ENCODE measurements around the gene RBM47. TPM values are rescaled to one million over a fixed set of nuclear protein-coding genes. Genes with fewer than 3 reads are reported as not detected.
A peak's percentile ranks its signal among the peaks of the same experiment; 100 is the strongest.
"Not testable (repeated sequence)": the region's sequence is repeated elsewhere in the genome, so short reads cannot be mapped to it uniquely, and the experiment has no call there.

RBM47 gene
- total RNA-seq, 2 donors from 2014 or later = 10.9 to 12.0 TPM

DNA sequence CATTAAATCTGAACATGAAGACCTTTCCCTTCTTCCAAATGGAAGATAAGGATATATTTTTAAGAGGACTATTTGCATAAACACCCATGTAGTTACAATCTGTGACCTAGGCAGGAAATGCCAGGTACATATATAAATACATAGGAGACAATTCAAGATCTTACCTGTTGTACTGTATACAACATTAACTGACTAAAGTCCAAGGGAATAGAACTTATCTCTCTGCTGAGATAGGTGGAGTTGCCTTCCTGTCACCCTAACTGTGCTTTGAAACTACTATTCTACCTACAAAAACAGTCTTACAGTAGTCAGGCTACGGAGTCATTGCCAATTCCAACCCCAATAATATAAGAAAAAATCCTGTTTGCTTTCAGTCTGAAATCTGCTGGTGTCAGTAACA is 188.2 kb downstream of the RBM47 start:
- Mint-ChIP-seq H3K27ac (no peak overlapping the region), H3K4me1 (ENCODE audit: low read depth) (peaks cover 25% of the 10 kb centered on the region), H3K36me3 (ENCODE audit: insufficient read depth in 2 of 2) (no peaks in the 10 kb centered on the region), H3K4me3 (no peak overlapping the region), H3K9me3 (no peaks in the 10 kb centered on the region), H3K27me3 (ENCODE audit: low read depth) (no peaks in the 10 kb centered on the region)
- ATAC-seq (replicated peaks in 1 of 2) = no peak
- DNase-seq = no peak

DNA sequence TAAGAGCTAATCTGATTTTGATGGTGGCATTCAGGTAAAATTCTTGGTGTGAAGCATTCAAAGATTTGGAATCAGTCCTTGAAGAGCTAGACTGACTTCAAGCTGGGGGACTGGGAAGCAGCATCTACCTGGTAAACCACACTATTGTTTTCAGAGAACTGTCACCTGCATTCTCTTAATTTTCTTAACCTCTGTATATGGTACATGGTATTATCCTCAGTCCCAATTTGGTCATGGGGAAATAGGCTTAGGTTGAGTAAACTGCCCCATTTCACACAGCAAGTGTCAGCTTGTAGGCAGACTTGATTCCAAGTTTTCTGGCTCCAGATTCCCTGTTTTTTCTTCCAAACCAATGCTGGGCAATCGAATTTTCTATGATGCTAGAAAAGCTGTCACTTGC is 190.1 kb downstream of the RBM47 start:
- ATAC-seq (replicated peaks in 1 of 2) = no peak
- peak overlapping the region in 1 of 2 donors; percentile 6 for H3K4me3 Mint-ChIP-seq
- H3K36me3 Mint-ChIP-seq (ENCODE audit: insufficient read depth in 2 of 2) = no peaks in the 10 kb centered on the region
- H3K27ac Mint-ChIP-seq = no peak overlapping the region
- H3K9me3 Mint-ChIP-seq = no peaks in the 10 kb centered on the region
- peaks cover 30% of the 10 kb centered on the region for H3K4me1 Mint-ChIP-seq (ENCODE audit: low read depth)
- H3K27me3 Mint-ChIP-seq (ENCODE audit: low read depth) = no peaks in the 10 kb centered on the region
- DNase-seq = no peak

DNA sequence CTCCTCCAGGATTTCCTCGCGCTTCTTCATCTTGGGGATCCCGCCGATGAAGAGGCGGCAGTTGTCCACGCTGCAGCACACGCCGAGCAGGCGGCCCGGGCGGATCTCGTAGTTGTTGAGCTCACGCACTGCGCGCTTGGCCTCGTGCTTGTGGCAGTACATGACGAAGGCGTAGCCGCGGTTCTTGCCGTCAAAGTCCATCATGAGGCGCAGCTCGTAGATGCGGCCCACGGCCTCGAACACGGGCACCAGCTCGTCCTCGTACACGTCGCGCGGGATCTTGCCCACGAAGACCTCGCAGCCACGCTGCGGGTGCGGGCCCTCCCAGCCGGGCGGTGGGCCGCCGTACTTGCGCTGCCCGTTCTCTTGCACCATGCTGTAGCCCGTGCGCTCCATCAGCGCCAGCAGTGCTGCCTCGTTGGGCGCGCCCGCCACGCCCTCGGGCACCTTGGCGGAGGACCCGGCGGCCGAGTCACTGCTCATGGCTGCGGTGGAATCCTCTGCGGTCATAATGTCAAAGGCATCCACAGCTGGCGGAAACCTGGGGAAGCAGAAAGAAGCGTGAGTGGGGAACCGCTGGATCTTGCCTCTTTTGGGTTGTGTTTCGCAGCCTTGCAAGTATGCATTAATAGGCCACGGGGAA is 191.2 kb downstream of the RBM47 start:
- H3K36me3 Mint-ChIP-seq (ENCODE audit: insufficient read depth in 2 of 2) = no peaks in the 10 kb centered on the region
- DNase-seq (no peak), ATAC-seq (replicated peaks in 1 of 2) (no peak)
- H3K27ac Mint-ChIP-seq = no peak overlapping the region
- peaks cover 40% of the 10 kb centered on the region for H3K4me1 Mint-ChIP-seq (ENCODE audit: low read depth)
- no peaks in the 10 kb centered on the region for H3K9me3 Mint-ChIP-seq
- H3K4me3 Mint-ChIP-seq = no peak overlapping the region
- H3K27me3 Mint-ChIP-seq (ENCODE audit: low read depth) = no peaks in the 10 kb centered on the region

DNA sequence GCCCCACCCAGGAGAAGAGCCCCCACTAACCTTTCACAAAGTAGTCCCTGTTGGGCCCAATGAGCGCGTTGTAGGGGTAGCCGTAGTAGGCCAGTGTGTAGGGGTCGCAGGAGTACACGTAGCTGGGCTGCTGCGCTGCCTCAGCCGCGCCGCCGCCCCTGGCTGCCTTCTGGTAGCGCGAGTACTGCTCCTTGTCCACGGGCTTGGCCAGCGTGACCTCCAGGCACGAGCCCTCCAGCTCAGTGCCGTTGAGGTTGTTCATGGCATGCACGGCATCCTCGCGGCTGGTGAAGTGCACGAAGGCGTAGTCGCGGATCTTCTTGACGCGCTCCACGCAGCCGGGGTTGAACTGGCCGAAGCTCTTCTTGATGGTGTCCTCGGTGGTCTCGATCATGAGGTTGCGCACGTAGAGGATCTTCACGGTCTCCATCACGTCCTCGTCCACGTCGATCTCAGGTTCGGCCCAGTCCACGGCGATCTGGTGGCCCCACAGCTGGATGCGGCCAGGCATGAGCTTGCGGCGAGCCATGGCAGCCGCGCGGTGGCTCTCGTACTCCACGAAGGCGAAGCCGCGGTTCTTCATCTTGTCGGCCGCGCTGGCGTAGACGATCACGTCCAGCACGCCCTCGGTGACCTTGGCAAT is 191.8 kb downstream of the RBM47 start:
- ATAC-seq (replicated peaks in 1 of 2) = no peak

DNA sequence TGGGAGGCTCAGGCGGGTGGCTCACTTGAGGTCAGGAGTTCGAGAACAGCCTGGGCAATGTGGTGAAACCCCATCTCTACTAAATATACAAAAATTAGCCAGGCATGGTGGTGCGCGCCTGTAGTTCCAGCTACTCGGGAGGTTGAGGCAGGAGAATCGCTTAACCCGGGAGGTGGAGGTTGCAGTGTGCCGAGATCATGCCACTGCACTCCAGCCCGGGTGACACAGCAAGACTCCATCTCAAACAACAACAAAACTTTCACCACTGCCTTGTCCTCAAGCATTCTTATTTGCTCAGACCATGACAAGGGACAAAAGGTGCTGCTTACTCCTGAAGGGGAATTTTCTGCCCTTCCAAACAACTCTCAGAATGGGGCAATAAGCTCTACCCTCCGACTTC is 194.4 kb downstream of the RBM47 start:
- not testable (repeated sequence) for H3K36me3 Mint-ChIP-seq (ENCODE audit: insufficient read depth in 2 of 2); H3K27me3 Mint-ChIP-seq (ENCODE audit: low read depth); H3K9me3 Mint-ChIP-seq; DNase-seq; ATAC-seq (replicated peaks in 1 of 2); H3K27ac Mint-ChIP-seq; H3K4me3 Mint-ChIP-seq
- peaks cover 46% of the 10 kb centered on the region for H3K4me1 Mint-ChIP-seq (ENCODE audit: low read depth)

More for the DNA sequence above, 191.8 kb downstream of the RBM47 start:
- Mint-ChIP-seq H3K27ac (no peak overlapping the region), H3K27me3 (ENCODE audit: low read depth) (no peaks in the 10 kb centered on the region), H3K36me3 (ENCODE audit: insufficient read depth in 2 of 2) (no peaks in the 10 kb centered on the region), H3K9me3 (no peaks in the 10 kb centered on the region), H3K4me1 (ENCODE audit: low read depth) (peaks cover 46% of the 10 kb centered on the region), H3K4me3 (no peak overlapping the region)
- no peak for DNase-seq

DNA sequence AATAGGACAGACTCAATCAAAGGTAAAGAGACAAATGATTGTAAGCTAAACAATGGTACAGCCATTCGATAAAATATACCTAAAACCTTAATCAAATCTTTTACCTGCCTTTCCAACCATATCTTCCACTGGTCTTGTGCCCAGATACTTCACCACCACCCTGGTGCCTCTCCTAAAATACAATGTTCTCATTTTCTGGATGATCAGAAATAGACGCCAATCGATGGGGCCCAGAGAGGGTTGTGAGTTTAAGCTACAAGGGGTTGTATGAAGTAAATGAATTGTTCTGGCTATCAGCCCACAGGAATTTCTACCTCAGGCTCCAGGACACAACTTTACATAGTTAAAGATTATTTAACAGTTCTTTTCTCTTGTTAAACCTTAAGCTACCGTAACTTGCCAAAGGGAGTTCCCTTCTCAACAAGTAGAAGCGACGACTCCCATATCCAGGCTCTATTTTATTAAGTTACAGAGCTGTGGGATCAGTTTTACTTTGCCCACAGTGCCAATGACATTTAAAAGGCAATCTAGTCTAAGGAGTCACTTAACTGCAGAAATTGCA is 195.5 kb downstream of the RBM47 start:
- Mint-ChIP-seq H3K36me3 (ENCODE audit: insufficient read depth in 2 of 2) (peaks cover 2% of the 10 kb centered on the region in 2 donors), H3K27ac (peak overlapping the region; percentile 41), H3K9me3 (no peaks in the 10 kb centered on the region), H3K27me3 (ENCODE audit: low read depth) (no peaks in the 10 kb centered on the region), H3K4me1 (ENCODE audit: low read depth) (peaks cover 40% of the 10 kb centered on the region), H3K4me3 (no peak overlapping the region)
- ATAC-seq (replicated peaks in 1 of 2) (no peak), DNase-seq (no peak)

DNA sequence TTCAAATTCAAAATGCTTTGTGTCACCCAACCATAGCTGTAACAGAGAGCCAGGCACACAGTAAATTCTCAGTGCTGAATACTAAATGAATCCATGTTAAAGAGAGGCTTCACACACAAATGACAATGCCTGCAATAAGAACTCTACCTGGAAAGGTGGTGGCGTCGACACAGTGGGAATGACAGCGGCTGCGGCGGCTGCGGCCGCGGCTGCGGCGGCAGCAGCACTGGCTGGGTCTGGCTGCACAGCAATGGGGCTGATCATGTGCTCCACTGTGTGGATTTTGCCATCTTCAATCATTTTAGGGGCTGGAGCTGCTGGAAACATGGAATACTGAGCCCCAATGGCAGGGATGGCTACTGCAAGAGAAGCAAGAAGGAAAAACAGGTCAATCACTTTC is 197.2 kb downstream of the RBM47 start:
- peak overlapping the region; percentile 40 to 47 for H3K4me3 Mint-ChIP-seq
- no peaks in the 10 kb centered on the region for H3K9me3 Mint-ChIP-seq
- H3K27ac Mint-ChIP-seq = peak overlapping the region; percentile 26
- peaks cover 2% of the 10 kb centered on the region in 2 donors for H3K36me3 Mint-ChIP-seq (ENCODE audit: insufficient read depth in 2 of 2)
- DNase-seq = no peak
- H3K4me1 Mint-ChIP-seq (ENCODE audit: low read depth) = peaks cover 33% of the 10 kb centered on the region
- H3K27me3 Mint-ChIP-seq (ENCODE audit: low read depth) = no peaks in the 10 kb centered on the region
- no peak for ATAC-seq (replicated peaks in 1 of 2)

DNA sequence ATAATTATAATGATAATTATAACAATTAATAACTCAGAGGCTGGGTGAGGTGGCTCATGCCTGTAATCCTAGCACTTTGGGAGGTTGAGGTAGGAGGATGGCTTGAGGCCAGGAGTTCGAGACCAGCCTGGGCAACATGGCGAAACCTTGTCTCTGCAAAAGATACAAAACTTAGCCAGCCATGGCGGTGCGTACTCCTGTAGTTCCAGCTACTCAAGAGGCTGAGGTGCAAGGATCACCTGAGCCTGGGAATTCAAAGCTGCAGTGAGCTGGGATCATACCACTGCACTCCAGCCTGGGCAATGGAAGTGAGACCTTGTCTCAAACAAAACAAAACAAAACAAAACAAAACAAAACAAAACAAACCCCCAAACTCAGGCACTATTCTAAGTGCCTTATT is 201.8 kb downstream of the RBM47 start:
- H3K4me3 Mint-ChIP-seq; H3K36me3 Mint-ChIP-seq (ENCODE audit: insufficient read depth in 2 of 2); H3K9me3 Mint-ChIP-seq; ATAC-seq (replicated peaks in 1 of 2); DNase-seq; H3K27me3 Mint-ChIP-seq (ENCODE audit: low read depth); H3K27ac Mint-ChIP-seq: not testable (repeated sequence)
- H3K4me1 Mint-ChIP-seq (ENCODE audit: low read depth) = peaks cover 11% of the 10 kb centered on the region

DNA sequence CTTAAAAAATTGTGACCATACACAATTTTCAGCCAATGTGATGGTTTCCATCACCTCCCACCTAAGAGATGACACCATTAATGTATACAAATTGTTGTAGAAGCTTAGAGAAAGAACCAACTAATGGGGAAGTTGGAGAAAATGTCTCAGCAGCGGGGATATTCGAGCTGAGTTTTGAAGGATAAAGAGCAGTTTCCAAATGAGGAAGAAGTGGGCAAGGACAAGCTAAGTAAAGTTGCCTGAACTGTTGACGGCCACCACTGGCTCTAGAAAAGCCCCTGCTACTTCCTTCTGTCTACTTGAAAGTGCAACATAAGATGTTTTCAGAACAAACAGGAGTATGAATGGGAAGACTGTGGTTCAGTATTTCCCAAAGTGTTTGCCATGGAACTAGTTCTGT is 202.5 kb downstream of the RBM47 start:
- Mint-ChIP-seq H3K27ac (no peak overlapping the region), H3K36me3 (ENCODE audit: insufficient read depth in 2 of 2) (peaks cover 2 to 5% of the 10 kb centered on the region in 2 donors)
- ATAC-seq (replicated peaks in 1 of 2) = no peak

DNA sequence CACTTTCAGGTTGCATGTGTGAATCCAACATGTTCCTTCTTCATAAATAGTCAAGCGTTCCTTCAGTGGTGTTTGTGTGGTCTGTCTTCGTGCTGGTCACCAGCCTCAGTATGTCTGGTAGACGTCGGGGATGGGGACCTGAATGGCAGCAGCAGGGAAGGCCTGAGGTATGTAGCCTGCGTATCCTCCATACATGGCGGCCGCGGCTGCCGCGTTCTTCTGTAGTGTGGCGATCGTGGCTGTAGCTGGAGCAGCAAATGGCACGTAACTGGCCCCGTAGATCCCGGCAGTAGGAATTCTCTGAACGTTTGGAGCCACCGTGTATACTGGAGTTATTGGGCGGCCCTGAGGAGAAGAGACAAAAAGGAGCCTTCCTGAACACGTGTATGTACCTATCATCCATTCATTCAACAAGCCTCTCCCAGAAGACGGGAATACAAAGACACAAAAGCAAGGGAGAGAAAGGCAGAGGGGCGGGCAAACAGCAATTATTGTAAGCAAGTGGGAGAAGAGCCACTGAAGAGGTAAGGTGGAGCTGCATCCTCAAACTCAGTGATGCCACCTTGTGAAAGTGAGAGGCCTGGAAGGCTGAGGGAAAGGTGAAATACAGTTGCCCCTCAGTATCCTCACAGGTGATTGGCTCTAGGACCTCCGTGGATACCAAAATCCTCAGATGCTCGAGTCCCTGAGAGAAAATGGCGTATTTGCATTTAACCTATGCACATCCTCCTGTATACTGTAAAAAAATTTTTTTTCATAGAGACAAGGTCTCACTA is 203.7 kb downstream of the RBM47 start:
- no peak overlapping the region for H3K4me3 Mint-ChIP-seq
- peaks cover 0 to 4% of the 10 kb centered on the region in 2 donors for H3K36me3 Mint-ChIP-seq (ENCODE audit: insufficient read depth in 2 of 2)
- DNase-seq = no peak
- no peak for ATAC-seq (replicated peaks in 1 of 2)
- H3K27me3 Mint-ChIP-seq (ENCODE audit: low read depth) = no peaks in the 10 kb centered on the region
- no peak overlapping the region for H3K27ac Mint-ChIP-seq
- no peaks in the 10 kb centered on the region for H3K9me3 Mint-ChIP-seq
- H3K4me1 Mint-ChIP-seq (ENCODE audit: low read depth) = no peaks in the 10 kb centered on the region

More for the DNA sequence above, 202.5 kb downstream of the RBM47 start:
- Mint-ChIP-seq H3K4me1 (ENCODE audit: low read depth) (peaks cover 7% of the 10 kb centered on the region), H3K27me3 (ENCODE audit: low read depth) (no peaks in the 10 kb centered on the region), H3K4me3 (no peak overlapping the region), H3K9me3 (no peaks in the 10 kb centered on the region)
- DNase-seq = no peak

DNA sequence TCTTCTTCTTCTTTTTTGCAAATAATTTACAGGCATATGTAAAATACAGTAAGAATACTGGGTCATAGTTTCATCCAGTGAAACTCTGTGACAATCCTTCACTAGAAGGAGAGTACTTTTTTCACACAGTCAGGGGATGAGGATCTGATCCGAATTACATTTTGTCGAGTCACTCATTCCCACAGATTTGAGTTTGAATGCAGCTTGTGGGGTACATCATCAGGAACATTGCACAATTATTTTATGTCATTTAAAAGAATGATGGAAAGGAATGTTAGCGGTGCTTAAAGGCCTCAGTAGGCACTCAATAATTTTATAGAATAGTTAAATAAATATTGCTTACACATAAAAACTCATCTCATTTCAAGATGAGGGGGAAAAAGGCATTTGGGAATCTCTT is 205.9 kb downstream of the RBM47 start:
- Mint-ChIP-seq H3K4me1 (ENCODE audit: low read depth) (peaks cover 6% of the 10 kb centered on the region), H3K27me3 (ENCODE audit: low read depth) (no peaks in the 10 kb centered on the region), H3K9me3 (peaks cover 3 to 5% of the 10 kb centered on the region in 2 donors), H3K27ac (peak overlapping the region; percentile 73), H3K4me3 (no peak overlapping the region), H3K36me3 (ENCODE audit: insufficient read depth in 2 of 2) (peaks cover 5 to 7% of the 10 kb centered on the region in 2 donors)
- no peak for ATAC-seq (replicated peaks in 1 of 2)
- DNase-seq = no peak

DNA sequence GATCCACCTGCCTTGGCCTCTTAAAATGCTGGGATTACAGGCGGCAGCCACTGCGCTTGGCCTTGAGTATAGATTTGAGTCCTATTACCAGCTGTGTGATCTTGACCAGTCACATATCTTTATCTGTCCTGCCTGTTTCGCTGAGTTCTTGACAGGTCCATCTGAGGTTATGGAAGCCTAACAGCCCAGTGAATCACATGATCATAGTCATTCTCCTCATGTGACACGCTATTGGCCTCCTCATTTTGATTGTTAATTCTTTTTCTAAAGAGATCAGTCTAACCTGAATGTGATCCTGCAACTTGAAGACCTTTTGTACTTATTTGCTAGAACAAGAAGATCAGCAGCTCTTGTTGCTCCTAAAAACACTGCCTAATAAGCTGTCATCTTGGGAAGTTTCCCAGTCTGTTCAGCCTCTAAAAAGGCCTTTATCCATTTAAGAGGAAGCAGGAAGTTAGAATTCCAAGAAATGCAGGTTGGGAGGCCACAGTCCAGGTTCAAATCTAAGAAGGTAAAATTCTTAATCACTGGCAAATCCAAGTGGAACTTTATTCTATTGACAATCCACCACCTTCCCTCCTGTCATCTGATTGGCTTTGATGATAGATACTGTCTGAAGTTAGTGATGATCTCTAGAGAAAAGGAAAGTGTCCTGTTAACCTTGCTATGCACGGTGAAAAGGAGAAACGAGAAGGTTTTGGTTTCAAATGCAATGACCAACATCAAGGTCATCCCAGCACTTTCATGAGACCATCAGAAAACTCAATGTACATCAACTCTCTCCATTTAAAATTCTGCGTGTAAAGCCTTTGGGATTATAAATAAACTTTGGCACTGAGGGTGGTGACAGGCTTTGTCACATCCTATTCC is 207.6 kb downstream of the RBM47 start:
- Mint-ChIP-seq H3K36me3 (ENCODE audit: insufficient read depth in 2 of 2) (peaks cover 6 to 8% of the 10 kb centered on the region in 2 donors), H3K4me1 (ENCODE audit: low read depth) (peaks cover 6% of the 10 kb centered on the region), H3K4me3 (no peak overlapping the region), H3K9me3 (peaks cover 6 to 7% of the 10 kb centered on the region in 2 donors), H3K27ac (no peak overlapping the region), H3K27me3 (ENCODE audit: low read depth) (no peaks in the 10 kb centered on the region)
- ATAC-seq (replicated peaks in 1 of 2) = no peak
- DNase-seq = no peak

Data from activated T-cell treated with anti-CD3 and anti-CD28 coated beads, Interleukin-2, amount 50 U/mL, for 72 hours (primary cell).